Smooth muscle cell (in vitro differentiated cells): ENCODE data around the gene DTNB. TPM values are rescaled to one million over a fixed set of nuclear protein-coding genes. Genes with fewer than 3 reads are reported as not detected.
A peak's percentile ranks its signal among the peaks of the same experiment; 100 is the strongest.

Source experiments
- DNase-seq: peaks from one replicate; lab custom pipeline; 2025; ENCODE audit not compliant: unreplicated experiment; lab: John Stamatoyannopoulos, UW
- H2AFZ ChIP-seq: fragments of 200-600 bp; sonication (generic); 2 replicates; pipeline ENCODE4 v1.6.0; 2016; ENCODE audit warnings: antibody characterized with exemption, low read depth, mild to moderate bottlenecking
- H3F3A ChIP-seq: fragments of 200-600 bp; sonication (generic); 2 replicates; pipeline ENCODE4 v1.6.0; 2017; ENCODE audit warnings: antibody characterized with exemption, low read depth
- H3K27ac ChIP-seq: fragments of 200-600 bp; sonication (generic); 2 replicates; pipeline ENCODE4 v1.5.1; 2016; ENCODE audit warnings: low read depth, mild to moderate bottlenecking
- H3K27me3 ChIP-seq: fragments of 200-600 bp; sonication (generic); 2 replicates; pipeline ENCODE4 v1.6.1; 2016; ENCODE audit warnings: low read depth, mild to moderate bottlenecking
- H3K36me3 ChIP-seq: fragments of 200-600 bp; sonication (generic); 2 replicates; pipeline ENCODE4 v1.5.1; 2016; ENCODE audit warnings: low read depth
- H3K4me1 ChIP-seq: fragments of 200-600 bp; sonication (generic); 2 replicates; pipeline ENCODE4 v1.5.1; 2016; ENCODE audit warnings: low read depth
- H3K4me2 ChIP-seq: fragments of 200-600 bp; sonication (generic); 2 replicates; pipeline ENCODE4 v1.6.0; 2016; ENCODE audit warnings: mild to moderate bottlenecking
- H3K4me3 ChIP-seq: fragments of 200-600 bp; sonication (generic); 2 replicates; pipeline ENCODE4 v1.5.1; 2016; ENCODE audit warnings: mild to moderate bottlenecking
- H3K79me2 ChIP-seq: fragments of 200-600 bp; sonication (generic); 2 replicates; pipeline ENCODE4 v1.6.0; 2016; ENCODE audit warnings: low read depth, mild to moderate bottlenecking
- H3K9ac ChIP-seq: fragments of 200-600 bp; sonication (generic); 2 replicates; pipeline ENCODE4 v1.6.0; 2016; ENCODE audit warnings: low read depth
- H3K9me3 ChIP-seq: fragments of 200-600 bp; sonication (generic); replicated peaks from 2 replicates; pipeline ENCODE4 v1.5.1; 2016; ENCODE audit warnings: low read depth
- H4K20me1 ChIP-seq: fragments of 200-600 bp; sonication (generic); 2 replicates; pipeline ENCODE4 v1.6.0; 2016; ENCODE audit warnings: low read depth
- CTCF ChIP-seq: fragments of 200-600 bp; sonication (generic); IDR thresholded peaks from 2 replicates; pipeline ENCODE4 v1.5.1; 2017; ENCODE audit warnings: borderline replicate concordance, mild to moderate bottlenecking, antibody characterized with exemption; ENCODE audit not compliant: insufficient read depth, poor library complexity, severe bottlenecking
- WGBS: methylation state at CpG from one replicate; pipeline ENCODE4 v1.1.7; 2016; ENCODE audit warnings: low lambda C conversion rate; 5-methylcytosine and 5-hydroxymethylcytosine counted together
- polyA plus RNA-seq: library from polyadenylated mRNA; unstranded; fragments of >200 nt; fragmentation: Nextera tagmentation; extraction: Ambion mirVana; gene quantifications from 2 replicates; pipeline ENCODE4 v1.2.1, GENCODE V29; 2016
- total RNA-seq: library from RNA; depleted of rRNA; stranded (reverse); fragments of >200 nt; gene quantifications from 2 replicates; pipeline ENCODE4 v1.2.3, GENCODE V29; 2014

Gene DTNB
- total and polyA plus RNA-seq, 2 experiments from 2014 or later = 4.9 to 5.4 TPM

DNA sequence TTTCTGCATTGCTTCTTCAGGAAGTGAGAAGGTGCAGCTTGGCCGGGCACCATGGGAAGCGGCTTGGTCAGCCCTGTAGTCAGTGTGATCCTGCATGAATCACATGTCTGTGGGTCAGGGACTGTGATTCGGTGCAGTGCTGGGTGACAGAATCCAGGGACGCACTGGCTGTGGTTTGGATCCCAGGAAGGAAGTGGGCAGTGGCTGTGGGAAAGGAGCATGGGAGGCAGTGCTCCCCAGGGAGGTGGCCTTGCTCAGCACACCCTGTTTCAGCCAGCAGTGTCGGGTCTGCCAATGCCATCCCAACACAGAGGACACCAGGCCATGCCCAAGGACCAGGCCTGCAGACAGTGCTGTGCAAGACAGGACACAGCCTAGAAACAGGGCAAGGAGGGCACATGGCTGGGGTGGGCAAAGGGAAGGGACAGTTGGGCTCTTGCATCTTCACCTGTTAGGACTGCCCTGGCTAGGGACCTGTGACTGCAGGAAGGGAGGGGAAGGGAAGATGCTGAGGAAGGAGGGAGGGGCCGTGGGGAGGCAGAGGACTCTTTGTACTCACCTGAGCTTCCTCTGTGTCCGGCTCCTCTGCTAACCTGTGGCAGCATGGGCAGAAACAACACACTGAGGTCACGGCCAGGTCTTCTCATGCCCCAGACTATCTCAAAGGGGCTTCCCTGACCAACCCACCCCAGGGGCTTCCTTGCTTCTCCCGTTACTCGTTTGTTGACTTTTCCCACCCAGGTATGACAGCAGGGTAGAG is 294.5 kb downstream of the DTNB start:
- TF ChIP-seq CTCF = no peak
- H3K9ac ChIP-seq = no peak overlapping the region
- H3K79me2 ChIP-seq = no peaks in the 10 kb centered on the region
- no peaks in the 10 kb centered on the region for H4K20me1 ChIP-seq
- WGBS = 75% methylated on average over 8 of the region's 10 CpGs
- H3K36me3 ChIP-seq = no peaks in the 10 kb centered on the region
- H3K27me3 ChIP-seq = no peaks in the 10 kb centered on the region
- DNase-seq = no peak
- no peak overlapping the region for H3K27ac ChIP-seq
- H3K4me2 ChIP-seq = no peak overlapping the region
- H2AFZ ChIP-seq = no peak overlapping the region
- no peaks in the 10 kb centered on the region for H3K9me3 ChIP-seq
- H3K4me3 ChIP-seq = no peak overlapping the region
- no peaks in the 10 kb centered on the region for H3F3A ChIP-seq
- peaks cover 4% of the 10 kb centered on the region for H3K4me1 ChIP-seq

- WGBS = 97% methylated on average over 22 of the region's 22 CpGs
- no peak overlapping the region for H3K27ac ChIP-seq
- no peak for DNase-seq
- H3K9me3 ChIP-seq = no peaks in the 10 kb centered on the region
- H3K9ac ChIP-seq = no peak overlapping the region
- H3K4me3 ChIP-seq = no peak overlapping the region
- no peaks in the 10 kb centered on the region for H4K20me1 ChIP-seq
- H3K36me3 ChIP-seq = no peaks in the 10 kb centered on the region
- no peak overlapping the region for H2AFZ ChIP-seq
- H3K27me3 ChIP-seq = no peaks in the 10 kb centered on the region
- no peak overlapping the region for H3K4me2 ChIP-seq
- TF ChIP-seq CTCF = no peak
- H3K4me1 ChIP-seq = peaks cover 4% of the 10 kb centered on the region
- H3K79me2 ChIP-seq = no peaks in the 10 kb centered on the region
- H3F3A ChIP-seq = no peaks in the 10 kb centered on the region
Measured at GRCh38 chr2:25377822-25378421, 295.5 kb downstream of the DTNB start.

DNA sequence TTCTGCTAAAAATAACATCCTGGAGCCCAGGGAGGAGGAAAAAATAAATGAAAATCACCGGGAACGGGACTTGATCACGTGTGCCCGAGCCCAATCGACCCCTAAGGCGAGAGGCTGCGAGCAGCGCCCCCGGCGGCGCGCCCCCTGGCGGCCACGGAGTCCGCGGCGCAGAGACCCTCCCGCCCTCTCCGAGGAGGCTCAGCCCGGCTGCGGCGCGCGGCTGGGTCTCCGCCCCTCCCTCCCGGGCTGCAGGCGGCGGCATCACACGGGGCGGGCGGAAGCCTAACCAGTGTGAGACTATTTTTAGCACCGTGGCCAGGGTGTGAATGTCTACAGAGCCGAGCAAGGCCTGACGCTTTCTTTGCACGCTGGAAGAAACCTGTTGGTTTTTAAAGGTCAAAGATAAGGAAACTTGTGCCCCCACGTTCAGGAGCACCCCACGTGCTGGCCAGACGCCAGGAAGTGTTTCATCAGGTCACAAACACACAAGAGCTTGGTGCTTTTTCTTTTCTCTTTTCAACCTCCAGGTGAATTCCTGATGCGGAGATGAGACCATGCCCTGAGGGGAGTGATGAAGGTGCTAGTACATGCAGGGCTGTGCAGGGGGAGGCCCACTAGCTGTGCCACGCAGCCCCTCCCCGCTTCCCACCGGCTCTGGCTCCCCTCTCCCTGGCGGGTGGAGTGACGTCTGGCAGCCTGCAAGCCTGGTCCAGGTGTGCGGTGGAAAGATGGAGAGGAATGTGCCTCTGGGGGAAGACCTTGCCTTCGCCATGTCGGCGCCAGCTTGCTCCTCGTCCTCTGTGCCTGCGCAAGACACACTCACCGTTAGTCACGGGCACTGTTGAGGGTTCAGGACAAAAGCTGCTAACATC is 296.4 kb downstream of the DTNB start:
- no peak overlapping the region for H3K9ac ChIP-seq
- 18% methylated on average over 51 of the region's 52 CpGs for WGBS
- peaks cover 13% of the 10 kb centered on the region for H3K4me1 ChIP-seq
- DNase-seq = peak; percentile 67
- no peaks in the 10 kb centered on the region for H3K9me3 ChIP-seq
- peak; percentile 99 for TF ChIP-seq CTCF
- no peaks in the 10 kb centered on the region for H3K36me3 ChIP-seq
- H3F3A ChIP-seq = no peaks in the 10 kb centered on the region
- H3K27me3 ChIP-seq = no peaks in the 10 kb centered on the region
- no peaks in the 10 kb centered on the region for H3K79me2 ChIP-seq
- H2AFZ ChIP-seq = no peak overlapping the region
- H4K20me1 ChIP-seq = no peaks in the 10 kb centered on the region
- H3K4me2 ChIP-seq = peak overlapping the region; percentile 80
- H3K27ac ChIP-seq = peak overlapping the region; percentile 11
- peak overlapping the region; percentile 36 for H3K4me3 ChIP-seq
